CD4-positive, alpha-beta T cell treated with Interleukin-6 for 4 hours (primary cell): ENCODE results near the gene SQSTM1.
"Not testable (repeated sequence)": the region's sequence is repeated elsewhere in the genome, so short reads cannot be mapped to it uniquely, and the experiment has no call there.

Source experiments
- DNase-seq: peaks from one replicate; pipeline ENCODE4 v3.0.0-alpha.2; 2020; ENCODE audit warnings: mixed read lengths

SQSTM1 gene

DNA sequence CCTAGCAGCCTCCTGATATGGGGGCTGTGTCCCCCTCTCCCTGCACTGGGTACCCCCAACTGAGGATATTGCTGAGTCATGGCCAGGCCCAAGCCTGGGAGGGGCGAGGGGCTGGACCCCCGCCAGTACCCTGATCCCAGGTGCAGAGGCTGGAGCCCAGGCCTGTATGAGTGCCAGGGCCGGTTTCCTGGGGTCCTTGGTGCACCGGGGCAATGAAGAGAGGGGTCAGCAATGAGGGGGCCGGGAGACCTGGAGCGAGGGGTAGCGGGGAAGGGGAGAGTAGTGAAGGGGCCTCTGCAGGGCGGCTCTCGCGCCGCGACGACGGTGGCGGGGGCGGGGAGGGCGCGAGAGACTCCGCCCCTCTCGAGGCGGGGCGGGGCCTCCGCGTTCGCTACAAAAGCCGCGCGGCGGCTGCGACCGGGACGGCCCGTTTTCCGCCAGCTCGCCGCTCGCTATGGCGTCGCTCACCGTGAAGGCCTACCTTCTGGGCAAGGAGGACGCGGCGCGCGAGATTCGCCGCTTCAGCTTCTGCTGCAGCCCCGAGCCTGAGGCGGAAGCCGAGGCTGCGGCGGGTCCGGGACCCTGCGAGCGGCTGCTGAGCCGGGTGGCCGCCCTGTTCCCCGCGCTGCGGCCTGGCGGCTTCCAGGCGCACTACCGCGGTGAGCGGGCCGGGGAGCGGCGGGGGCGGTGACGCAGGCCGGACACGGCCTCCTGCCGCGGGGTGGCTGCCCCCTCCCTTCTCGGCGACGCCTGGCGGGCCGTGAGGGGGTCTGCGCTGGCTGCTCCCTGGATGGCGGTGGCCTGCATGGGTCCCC lies at the start of gene SQSTM1:
SQSTM1 (plus strand) TSS at position 423 of the 815 bp plus-strand sequence; CDS start at position 455, 32 bp downstream.
- peak; percentile 81 for DNase-seq

- DNase-seq = no peak
Measured at GRCh38 chr5:179771311-179771895, 49.3 kb upstream of the SQSTM1 start.

GRCh38 chr5:179772351-179772750 lies 48.4 kb upstream of the SQSTM1 start:
- DNase-seq = no peak

GRCh38 chr5:179773686-179774040 lies 47.0 kb upstream of the SQSTM1 start:
- no peak for DNase-seq

GRCh38 chr5:179774442-179774841 lies 46.3 kb upstream of the SQSTM1 start:
- no peak for DNase-seq

DNA sequence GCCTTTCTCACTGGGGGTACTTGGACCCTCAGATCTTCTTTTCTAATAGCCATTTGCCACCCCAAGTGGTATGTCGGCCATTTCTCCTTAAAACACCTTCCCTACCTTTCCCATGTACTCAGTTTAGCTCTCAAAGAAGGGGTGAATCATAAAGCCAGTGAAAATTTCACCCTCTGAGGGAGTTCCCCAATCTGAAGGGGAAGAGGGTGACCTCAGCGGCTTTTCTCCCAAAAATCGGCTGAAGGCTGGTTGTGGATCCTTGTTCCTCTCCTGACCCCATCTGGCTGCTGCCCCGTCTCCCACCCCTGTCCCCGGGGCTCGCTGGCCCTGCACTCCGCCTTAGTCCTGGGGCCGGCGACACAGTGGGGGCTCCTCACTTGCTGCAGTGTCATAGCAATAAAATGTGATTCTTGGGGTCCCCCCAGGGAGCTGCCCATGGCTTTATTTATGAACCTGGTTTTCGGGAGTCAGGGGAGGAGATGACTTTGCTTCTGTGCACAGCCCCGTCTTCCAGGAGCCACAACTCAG lies 44.2 kb upstream of the SQSTM1 start:
- DNase-seq = no peak

DNA sequence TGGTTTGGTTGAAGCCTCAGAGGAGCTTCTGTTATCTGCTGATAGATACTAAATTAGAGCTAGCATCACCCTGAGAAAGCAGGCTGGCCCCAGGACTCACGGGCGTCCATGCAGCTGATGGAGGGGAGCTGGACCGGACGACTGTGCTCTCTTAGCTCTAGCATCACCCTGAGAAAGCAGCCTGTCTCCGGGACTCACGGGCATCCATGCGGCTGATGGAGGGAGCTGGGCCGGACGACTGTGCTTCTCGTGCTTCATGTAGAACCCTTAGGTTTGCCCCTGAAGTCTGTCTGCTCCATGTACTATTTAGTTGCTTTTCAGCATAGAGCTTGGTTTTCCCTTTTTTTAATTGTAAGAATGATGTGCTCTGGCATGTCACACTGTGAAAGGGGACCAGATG lies 43.2 kb upstream of the SQSTM1 start:
- DNase-seq = no peak

- no peak for DNase-seq
Measured at GRCh38 chr5:179777909-179778308, 42.8 kb upstream of the SQSTM1 start.

DNA sequence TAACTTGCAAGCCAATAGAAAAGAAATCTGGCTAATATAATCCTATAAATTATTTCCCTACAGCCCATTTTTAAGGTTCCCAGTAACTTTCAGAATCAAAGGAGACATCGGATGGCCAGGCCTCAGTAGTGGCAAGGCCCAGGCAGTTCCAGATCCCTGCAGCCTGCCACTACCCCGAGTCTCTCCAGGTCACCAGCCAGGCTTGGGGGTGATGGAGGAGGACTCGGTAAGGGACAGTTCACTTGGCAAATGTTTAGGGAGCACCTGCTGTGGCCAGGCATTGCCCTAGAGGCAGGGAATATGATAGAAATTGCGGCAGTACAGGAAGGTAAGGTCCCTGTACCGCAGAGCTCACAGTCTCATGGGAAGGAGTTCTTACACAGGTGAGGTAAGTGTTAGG lies 42.1 kb upstream of the SQSTM1 start:
- DNase-seq = no peak

DNA sequence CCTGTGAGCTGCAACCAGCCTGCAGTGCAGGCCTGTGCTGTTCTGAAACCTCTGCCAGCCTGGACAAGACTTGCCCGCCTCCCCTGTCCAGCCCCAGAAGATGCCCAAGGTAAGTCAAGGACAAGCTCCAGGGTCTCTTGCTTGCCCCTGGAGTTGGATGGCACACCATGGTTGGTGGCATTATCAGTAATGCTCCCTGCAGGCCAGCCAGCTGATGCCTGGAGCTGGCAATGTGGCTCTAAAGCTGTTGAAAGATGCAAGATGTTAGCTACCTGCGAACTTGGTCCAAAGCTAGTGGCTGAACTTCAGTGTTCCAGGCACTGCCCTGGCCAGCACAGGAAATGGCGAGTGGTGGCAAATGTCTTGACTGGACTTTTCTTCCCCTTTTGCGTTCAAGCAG lies 40.9 kb upstream of the SQSTM1 start:
- DNase-seq = no peak

DNA sequence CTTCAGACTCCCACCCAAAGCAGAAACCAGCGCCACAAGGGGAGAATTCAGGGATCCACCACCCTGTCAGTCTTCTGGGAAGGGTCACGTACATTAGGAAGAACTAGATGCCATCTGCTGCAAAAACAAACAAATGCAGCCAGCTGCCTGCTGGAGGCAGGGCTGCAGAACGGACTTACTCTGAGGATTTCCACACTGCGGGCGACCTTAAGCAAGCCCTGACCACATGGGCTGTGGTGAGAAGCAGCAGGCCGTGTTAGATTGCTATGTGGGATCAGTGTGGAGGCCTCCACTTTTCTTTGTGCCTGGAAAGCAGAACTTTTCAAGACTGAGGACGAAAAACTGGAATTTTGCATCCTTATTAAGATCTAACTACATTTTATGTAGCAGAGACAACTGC lies 40.3 kb upstream of the SQSTM1 start:
- DNase-seq = no peak

DNA sequence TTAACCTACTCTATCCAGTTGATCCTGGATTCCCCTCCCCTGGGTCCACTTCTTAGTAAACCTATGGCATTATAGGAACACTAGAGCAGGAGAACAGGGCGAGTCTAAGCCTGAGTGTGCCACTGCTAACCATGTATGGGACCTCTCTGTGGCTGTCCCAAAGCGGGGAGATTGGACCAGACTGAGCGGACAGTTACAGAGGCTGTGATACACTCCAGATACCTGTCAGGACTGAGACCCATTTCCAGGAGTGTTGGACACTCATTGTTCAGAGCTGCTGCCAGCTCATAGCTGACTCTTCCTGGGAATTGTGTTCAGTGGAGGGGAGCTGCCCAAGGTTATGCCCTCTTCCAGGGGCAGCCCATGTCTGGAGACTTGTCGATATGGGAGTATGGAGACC lies 38.9 kb upstream of the SQSTM1 start:
- DNase-seq = no peak

DNA sequence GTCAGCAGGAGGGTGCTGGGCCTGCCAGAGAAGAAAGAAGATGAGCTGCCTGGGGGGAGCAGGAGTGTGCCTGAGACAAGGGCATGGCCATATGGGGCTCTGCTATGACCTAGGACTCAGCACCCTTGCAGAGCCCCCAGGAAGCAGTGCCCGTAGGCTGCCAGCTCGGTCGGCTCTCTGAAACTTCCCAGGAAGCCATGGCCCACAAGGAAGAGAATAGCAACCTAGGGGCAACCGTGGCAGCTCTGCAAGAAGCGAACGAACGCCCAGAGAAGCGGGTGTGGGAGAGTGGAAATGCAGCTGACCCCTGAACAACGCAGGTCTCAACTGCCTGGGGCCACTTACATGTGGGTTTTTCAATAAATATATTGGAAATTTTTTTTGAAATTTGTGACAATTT lies 37.6 kb upstream of the SQSTM1 start:
- DNase-seq = no peak

DNA sequence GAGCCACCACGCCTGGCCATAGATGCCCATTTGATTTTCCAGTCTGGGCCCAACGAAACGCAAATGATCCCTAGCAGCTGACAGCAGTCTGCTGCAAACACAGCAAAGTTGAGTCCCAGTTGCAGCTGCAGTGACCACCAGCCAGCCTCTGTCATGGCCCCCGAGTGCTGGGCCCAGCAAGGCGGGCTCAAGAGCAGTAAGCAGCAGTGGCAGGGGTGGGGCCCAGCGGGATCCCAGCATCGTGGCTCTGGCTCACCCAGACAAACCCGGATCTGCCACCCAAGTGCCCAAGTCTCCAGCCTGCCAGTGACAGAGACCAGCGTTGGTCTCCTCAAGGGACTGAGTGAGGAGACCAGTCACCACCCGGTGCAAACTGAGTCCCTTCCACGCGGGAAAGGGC lies 33.8 kb upstream of the SQSTM1 start:
- no peak for DNase-seq

DNA sequence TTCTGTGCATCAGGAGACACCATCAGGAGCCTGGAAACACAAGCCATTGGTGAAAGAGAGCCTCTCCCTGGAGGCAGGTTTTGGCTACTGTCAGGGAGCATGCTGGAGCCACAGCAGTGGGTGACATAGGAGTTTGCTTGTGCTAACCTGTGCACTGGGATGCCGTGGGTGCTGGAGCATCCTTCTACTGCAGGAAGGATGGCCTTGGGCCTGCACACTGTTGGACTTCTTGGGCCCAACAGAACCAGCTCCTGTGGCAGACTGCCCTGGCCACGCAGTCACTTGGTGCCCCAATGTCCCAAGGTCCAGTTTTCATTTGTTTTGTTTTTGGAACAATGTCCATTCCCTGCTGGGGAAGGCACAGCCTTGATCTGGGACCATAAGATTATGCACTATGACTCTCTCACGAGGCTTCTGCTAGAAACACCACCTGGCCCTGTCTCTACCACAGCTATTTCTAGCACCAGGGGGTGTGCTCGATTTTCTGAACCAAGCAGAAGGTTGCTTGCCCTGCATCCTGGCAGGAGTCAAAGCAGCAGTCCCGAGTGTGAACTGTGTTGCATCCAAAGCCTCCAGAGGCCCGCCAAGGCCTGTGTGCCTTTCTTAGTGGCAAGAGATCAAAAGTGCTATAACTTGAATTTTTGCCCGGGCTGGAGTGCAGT lies 32.4 kb upstream of the SQSTM1 start:
- DNase-seq = no peak

GRCh38 chr5:179789278-179789677 lies 31.4 kb upstream of the SQSTM1 start:
- DNase-seq = not testable (repeated sequence)

- DNase-seq = no peak
Measured at GRCh38 chr5:179791881-179792611, 28.7 kb upstream of the SQSTM1 start.

DNA sequence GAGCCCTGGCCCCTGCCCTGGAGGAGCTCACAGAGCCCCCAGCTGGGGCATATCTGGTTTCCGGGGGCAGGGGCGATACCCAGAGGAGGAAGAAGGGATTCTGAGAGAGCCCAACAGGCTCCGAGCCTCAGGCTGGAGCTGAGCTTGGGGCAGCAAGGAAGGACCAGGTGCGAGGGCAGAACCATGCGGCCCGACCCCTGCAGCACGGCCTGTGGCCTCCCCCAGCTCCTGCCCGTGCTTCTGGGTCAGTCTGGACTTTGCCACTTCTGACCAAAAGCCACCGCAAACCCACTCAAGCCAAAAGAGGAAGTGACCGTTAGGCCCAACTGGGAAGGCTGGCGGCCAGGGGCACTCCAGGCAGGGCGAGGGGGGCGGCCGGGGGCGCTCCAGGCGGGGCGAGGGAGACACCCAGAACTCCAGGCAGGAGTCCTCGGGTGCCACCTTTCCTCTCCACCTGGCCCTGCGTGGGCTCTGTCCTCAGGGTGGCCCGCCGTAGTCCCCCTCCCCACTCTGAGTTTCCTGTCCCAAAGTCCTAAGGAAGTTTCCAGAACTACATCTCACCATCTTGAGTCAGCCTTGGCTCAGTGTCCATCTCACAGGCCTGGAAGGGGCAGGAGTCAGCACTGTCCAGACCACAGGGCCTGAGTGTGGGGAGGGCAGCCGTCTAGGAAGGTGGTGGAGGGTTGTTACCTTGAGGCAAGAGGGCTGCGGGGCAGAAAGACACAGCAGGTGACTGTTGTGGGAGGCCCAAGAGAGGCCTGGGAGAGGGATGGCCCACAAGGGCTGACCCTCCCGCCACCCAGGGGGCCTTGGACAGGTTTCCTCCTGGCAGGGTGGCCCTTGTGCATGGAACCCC lies 27.9 kb upstream of the SQSTM1 start:
- no peak for DNase-seq

DNA sequence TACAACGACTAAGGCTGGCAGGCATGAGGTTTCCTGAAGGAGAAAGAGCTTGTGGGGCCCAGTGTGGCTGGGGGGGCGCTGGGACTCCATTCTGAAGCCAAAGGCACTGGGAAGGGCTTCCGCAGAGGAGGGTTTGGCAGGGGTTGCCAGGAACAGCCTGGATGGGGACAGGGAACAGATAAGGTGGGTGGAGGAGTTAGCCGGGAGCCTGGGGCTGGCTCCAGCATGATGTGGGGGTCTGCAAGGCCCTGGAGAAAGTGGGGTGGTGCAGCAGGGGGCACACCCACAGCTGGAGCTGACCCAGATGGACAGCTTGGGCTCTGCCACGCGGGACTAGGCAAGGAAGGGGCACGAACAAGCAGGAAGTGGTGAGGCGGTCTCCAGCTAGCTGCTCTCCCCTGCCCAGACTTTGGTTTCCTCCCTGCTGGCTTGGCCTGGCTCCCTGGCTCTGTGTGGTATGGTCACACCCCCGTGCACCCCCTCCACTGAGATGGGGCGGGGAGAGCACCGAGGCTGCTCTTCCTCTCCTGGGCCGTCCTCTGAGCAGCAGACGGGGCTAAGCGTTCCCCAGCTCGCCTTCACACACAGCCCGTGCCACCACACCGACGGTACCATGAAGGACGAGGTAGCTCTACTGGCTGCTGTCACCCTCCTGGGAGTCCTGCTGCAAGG lies 27.1 kb upstream of the SQSTM1 start, which contains the start of gene LTC4S:
LTC4S (plus strand) TSS at position 519 of the 672 bp plus-strand sequence; CDS start at position 614, 95 bp downstream.
- peak; percentile 73 for DNase-seq

DNA sequence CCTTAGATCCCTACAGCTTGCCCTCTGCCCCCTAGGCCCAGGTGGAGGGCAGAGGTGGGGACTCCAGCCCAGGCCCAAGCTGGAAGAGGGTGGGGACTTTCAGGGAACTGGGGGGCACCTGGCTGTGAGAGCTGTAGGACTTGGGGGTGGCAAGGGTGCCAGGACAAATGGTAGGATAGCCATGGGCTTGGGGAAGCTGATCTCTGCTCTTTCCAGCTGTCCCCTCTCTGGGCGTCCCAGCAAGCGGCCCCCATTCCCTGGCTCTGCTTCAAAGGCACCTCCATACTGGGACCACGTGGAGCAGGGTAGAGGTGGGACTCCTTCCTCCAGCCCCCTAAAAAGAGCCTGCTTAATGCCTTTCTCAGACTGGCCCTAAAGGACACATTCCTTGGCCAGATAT lies 26.5 kb upstream of the SQSTM1 start:
- no peak for DNase-seq

DNA sequence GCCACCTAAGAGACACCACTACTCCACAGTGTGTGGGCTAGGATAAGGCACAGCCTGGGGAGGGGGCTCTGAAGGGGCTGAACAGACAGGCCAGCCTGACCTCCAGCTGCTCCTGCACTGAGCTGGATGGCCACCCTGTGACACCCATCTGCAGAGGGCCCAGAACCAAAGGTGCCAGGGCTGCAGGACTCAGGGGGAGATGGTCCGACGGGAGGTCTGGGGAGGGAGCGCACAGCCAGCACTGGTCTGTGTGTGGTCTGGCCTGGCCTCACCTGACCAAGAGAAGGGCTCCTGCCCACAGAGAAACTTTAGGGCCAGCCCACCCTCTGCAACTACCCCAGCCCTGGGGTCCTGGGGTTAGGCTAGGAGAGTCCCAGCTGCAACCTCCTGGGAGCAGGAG lies 26.1 kb upstream of the SQSTM1 start:
- DNase-seq = no peak
